ENCODE results near the gene E2F8.

Gene E2F8

GRCh38 chr11:19253153-19253745 is 12.5 kb upstream of the E2F8 start:
- Histone ChIP-seq H3K36me3 (no peaks in the 10 kb centered on the region), H3K4me2 (no peak overlapping the region), H3K4me1 (peaks cover 4% of the 10 kb centered on the region), H3K4me3 (no peak overlapping the region), H3K27ac (no peak overlapping the region), H3K27me3 (no peaks in the 10 kb centered on the region), H3K9ac (no peak overlapping the region), H4K20me1 (no peaks in the 10 kb centered on the region), H3K9me3 (peaks cover 9% of the 10 kb centered on the region)
- no peak for TF ChIP-seq Cebpa-rat (IDR thresholded peaks at IDR 0.05)

GRCh38 chr11:19252394-19253152 is 11.8 kb upstream of the E2F8 start:
- H3K4me1 ChIP-seq, result no peaks in the 10 kb centered on the region
- H3K9ac ChIP-seq, result no peak overlapping the region
- H3K36me3 ChIP-seq, result no peaks in the 10 kb centered on the region
- no peaks in the 10 kb centered on the region for H4K20me1 ChIP-seq
- no peak for TF ChIP-seq Cebpa-rat (IDR thresholded peaks at IDR 0.05)
- peaks cover 9% of the 10 kb centered on the region for H3K9me3 ChIP-seq
- H3K4me2 ChIP-seq, result no peak overlapping the region
- no peaks in the 10 kb centered on the region for H3K27me3 ChIP-seq
- H3K4me3 ChIP-seq, result no peak overlapping the region
- H3K27ac ChIP-seq, result no peak overlapping the region

- no peak overlapping the region for H3K27ac ChIP-seq
- TF ChIP-seq Cebpa-rat (IDR thresholded peaks at IDR 0.05), result no peak
- H3K4me2 ChIP-seq, result no peak overlapping the region
- H3K9ac ChIP-seq, result no peak overlapping the region
- H3K4me3 ChIP-seq, result no peak overlapping the region
- no peaks in the 10 kb centered on the region for H3K4me1 ChIP-seq
- H3K36me3 ChIP-seq, result no peaks in the 10 kb centered on the region
- H3K9me3 ChIP-seq, result peaks cover 9% of the 10 kb centered on the region
- no peaks in the 10 kb centered on the region for H4K20me1 ChIP-seq
- H3K27me3 ChIP-seq, result no peaks in the 10 kb centered on the region
These were observed 10.8 kb upstream of the E2F8 start for GRCh38 chr11:19251577-19251976.

GRCh38 chr11:19246816-19247215 is 6.1 kb upstream of the E2F8 start:
- Histone ChIP-seq H3K4me1 (peaks cover 12% of the 10 kb centered on the region), H3K27ac (no peak overlapping the region), H3K4me2 (no peak overlapping the region), H3K4me3 (no peak overlapping the region), H3K9me3 (no peaks in the 10 kb centered on the region), H3K27me3 (0 out of 2 replicates have a peak, but pooled peaks cover 10% of the 10 kb centered on the region), H3K9ac (no peak overlapping the region), H3K36me3 (no peaks in the 10 kb centered on the region), H4K20me1 (no peaks in the 10 kb centered on the region)
- TF ChIP-seq Cebpa-rat (IDR thresholded peaks at IDR 0.05), result no peak

GRCh38 chr11:19245351-19245750 is 4.6 kb upstream of the E2F8 start:
- H3K27ac ChIP-seq, result no peak overlapping the region
- peaks cover 14% of the 10 kb centered on the region for H3K4me1 ChIP-seq
- no peak overlapping the region for H3K4me3 ChIP-seq
- no peak for TF ChIP-seq Cebpa-rat (IDR thresholded peaks at IDR 0.05)
- 0 out of 2 replicates have a peak, but pooled peaks cover 11% of the 10 kb centered on the region for H3K27me3 ChIP-seq
- H3K9me3 ChIP-seq, result no peaks in the 10 kb centered on the region
- H3K36me3 ChIP-seq, result no peaks in the 10 kb centered on the region
- H3K4me2 ChIP-seq, result no peak overlapping the region
- H3K9ac ChIP-seq, result no peak overlapping the region
- H4K20me1 ChIP-seq, result no peaks in the 10 kb centered on the region

GRCh38 chr11:19244621-19245020 is 3.9 kb upstream of the E2F8 start:
- Histone ChIP-seq H3K9me3 (no peaks in the 10 kb centered on the region), H3K4me3 (no peak overlapping the region), H3K4me2 (no peak overlapping the region), H3K27ac (no peak overlapping the region), H3K9ac (no peak overlapping the region), H4K20me1 (no peaks in the 10 kb centered on the region), H3K36me3 (no peaks in the 10 kb centered on the region), H3K27me3 (0 out of 2 replicates have a peak, but pooled peaks cover 11% of the 10 kb centered on the region), H3K4me1 (peaks cover 19% of the 10 kb centered on the region)
- no peak for TF ChIP-seq Cebpa-rat (IDR thresholded peaks at IDR 0.05)

- Histone ChIP-seq H3K4me1 (peaks cover 24% of the 10 kb centered on the region), H3K4me3 (no peak overlapping the region), H3K9me3 (no peaks in the 10 kb centered on the region), H4K20me1 (no peaks in the 10 kb centered on the region), H3K27me3 (0 out of 2 replicates have a peak, but pooled peaks cover 11% of the 10 kb centered on the region), H3K36me3 (no peaks in the 10 kb centered on the region), H3K4me2 (no peak overlapping the region), H3K27ac (no peak overlapping the region), H3K9ac (no peak overlapping the region)
- peak; percentile 7; the same call in 1 of the 2 replicates for TF ChIP-seq Cebpa-rat (IDR thresholded peaks at IDR 0.05)
These were observed 3.3 kb upstream of the E2F8 start for GRCh38 chr11:19244084-19244483.

GRCh38 chr11:19243613-19244012 is 2.9 kb upstream of the E2F8 start:
- H3K9ac ChIP-seq, result no peak overlapping the region
- no peak overlapping the region for H3K4me3 ChIP-seq
- H3K36me3 ChIP-seq, result peaks cover 5% of the 10 kb centered on the region; the same call in 1 of the 2 replicates
- peaks cover 29% of the 10 kb centered on the region for H3K4me1 ChIP-seq
- H3K27me3 ChIP-seq, result 0 out of 2 replicates have a peak, but pooled peaks cover 11% of the 10 kb centered on the region
- no peaks in the 10 kb centered on the region for H3K9me3 ChIP-seq
- no peak overlapping the region for H3K4me2 ChIP-seq
- no peak for TF ChIP-seq Cebpa-rat (IDR thresholded peaks at IDR 0.05)
- H4K20me1 ChIP-seq, result no peaks in the 10 kb centered on the region
- no peak overlapping the region for H3K27ac ChIP-seq

GRCh38 chr11:19243143-19243542 is 2.4 kb upstream of the E2F8 start:
- Histone ChIP-seq H4K20me1 (no peaks in the 10 kb centered on the region), H3K27ac (no peak overlapping the region), H3K36me3 (peaks cover 8% of the 10 kb centered on the region; the same call in 1 of the 2 replicates), H3K4me2 (peak overlapping the region; percentile 99), H3K9me3 (no peaks in the 10 kb centered on the region), H3K4me1 (peaks cover 33% of the 10 kb centered on the region), H3K27me3 (0 out of 2 replicates have a peak, but pooled peaks cover 11% of the 10 kb centered on the region), H3K4me3 (no peak overlapping the region), H3K9ac (no peak overlapping the region)
- TF ChIP-seq Cebpa-rat (IDR thresholded peaks at IDR 0.05), result no peak
